ENCODE measurements around the gene TEKT1.

GRCh38 chr17:6862825-6863224 is 31.3 kb upstream of the TEKT1 start:
- TF ChIP-seq CTCF (conservative IDR thresholded peaks at IDR 0.05) (no peak), EZH2 (IDR thresholded peaks at IDR 0.05; ENCODE audit: low read depth) (no peak)
